Activated CD8-positive, alpha-beta T cell treated with anti-CD3 and anti-CD28 coated beads for 36 hours (primary cell): ENCODE measurements around the gene RAB31. TPM values are rescaled to one million over a fixed set of nuclear protein-coding genes. Genes with fewer than 3 reads are reported as not detected.
A peak's percentile ranks its signal among the peaks of the same experiment; 100 is the strongest.
"Not testable (repeated sequence)": the region's sequence is repeated elsewhere in the genome, so short reads cannot be mapped to it uniquely, and the experiment has no call there.

Experiments
- ATAC-seq: fragments of 200-7000 bp; cut with Tn5 transposase; one replicate; pipeline ENCODE4 v1.10.0; 2021; ENCODE audit warnings: mild to moderate bottlenecking, moderate library complexity
- CTCF ChIA-PET: fragments of 350-600 bp; sonication (Branson Sonifier 250); formaldehyde crosslinking; loops from one replicate; lab custom pipeline; 2021; ENCODE audit warnings: antibody characterized with exemption; lab: Charles Lee
- POLR2A ChIA-PET: fragments of 350-600 bp; sonication (Branson Sonifier 250); formaldehyde crosslinking; loops from one replicate; lab custom pipeline; 2021; ENCODE audit warnings: antibody characterized with exemption; lab: Charles Lee
- DNase-seq: peaks from one replicate; pipeline ENCODE4 v3.0.0-alpha.2; 2020
- H3K27ac Mint-ChIP-seq: one replicate; pipeline ENCODE4 v1.8.0; 2021; ENCODE audit warnings: mild to moderate bottlenecking, mixed read lengths
- H3K27me3 Mint-ChIP-seq: one replicate; pipeline ENCODE4 v1.8.0; 2021; ENCODE audit warnings: mixed read lengths
- H3K36me3 Mint-ChIP-seq: one replicate; pipeline ENCODE4 v1.8.0; 2021; ENCODE audit warnings: low read depth, mixed read lengths
- H3K4me1 Mint-ChIP-seq: one replicate; pipeline ENCODE4 v1.8.0; 2021; ENCODE audit warnings: low read depth, mixed read lengths
- H3K4me3 Mint-ChIP-seq: one replicate; pipeline ENCODE4 v1.8.0; 2021; ENCODE audit warnings: mild to moderate bottlenecking, moderate library complexity, mixed read lengths
- H3K9me3 Mint-ChIP-seq: one replicate; pipeline ENCODE4 v1.8.0; 2021; ENCODE audit warnings: mixed read lengths
- CTCF ChIP-seq: fragments of 200-600 bp; IDR thresholded peaks from one replicate; pipeline ENCODE4 v1.8.0; 2022; ENCODE audit warnings: antibody characterized with exemption, mild to moderate bottlenecking
- intact Hi-C: fragments of 100-400 bp; cut with micrococcal nuclease; formaldehyde crosslinking; loops from one replicate; pipeline ENCODE4 v1.10.0; 2022
- total RNA-seq, 2 experiments: library from RNA; stranded (reverse); gene quantifications; one replicate each; pipeline ENCODE4 v1.2.3, GENCODE V29; 2021

RAB31 gene
- total RNA-seq, 2 experiments from 2014 or later, result 0.45 to 0.76 TPM

DNA sequence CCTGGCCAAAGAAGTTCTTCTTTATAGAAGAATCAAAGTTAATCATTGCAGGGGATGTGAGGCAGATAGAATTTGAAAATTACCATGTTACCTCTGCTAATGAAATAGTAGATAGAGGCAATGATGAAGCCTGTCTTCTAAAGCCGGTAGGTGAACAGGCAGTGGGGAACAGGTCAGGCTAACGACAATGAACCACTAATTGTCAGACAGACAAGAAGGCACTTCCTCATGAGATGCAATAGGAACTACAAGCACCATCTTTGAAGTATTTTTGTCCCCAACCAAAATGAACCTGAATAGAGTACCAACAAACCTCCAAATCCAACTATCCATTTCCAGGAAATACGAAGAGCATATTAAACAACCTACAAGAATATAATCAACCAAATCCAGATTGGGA is 41.6 kb upstream of the RAB31 start:
- Mint-ChIP-seq H3K36me3 (no peaks in the 10 kb centered on the region), H3K27ac (no peak overlapping the region), H3K27me3 (peaks cover 2% of the 10 kb centered on the region), H3K9me3 (no peaks in the 10 kb centered on the region), H3K4me3 (no peak overlapping the region), H3K4me1 (no peaks in the 10 kb centered on the region)
- ATAC-seq (no peak), DNase-seq (no peak)
- intact Hi-C loops, result no loop called here
- ChIA-PET CTCF (no interaction called here), POLR2A (no interaction called here)
- TF ChIP-seq CTCF, result no peak

GRCh38 chr18:9669016-9669415 is 39.1 kb upstream of the RAB31 start:
- CTCF ChIA-PET, result no interaction called here
- no peaks in the 10 kb centered on the region for H3K36me3 Mint-ChIP-seq
- no peak for DNase-seq
- H3K27me3 Mint-ChIP-seq, result peaks cover 2% of the 10 kb centered on the region
- ATAC-seq, result no peak
- POLR2A ChIA-PET, result no interaction called here
- TF ChIP-seq CTCF, result no peak
- no peaks in the 10 kb centered on the region for H3K9me3 Mint-ChIP-seq
- H3K27ac Mint-ChIP-seq, result no peak overlapping the region
- H3K4me1 Mint-ChIP-seq, result peaks cover 5% of the 10 kb centered on the region
- H3K4me3 Mint-ChIP-seq, result no peak overlapping the region
- intact Hi-C loops, result no loop called here

GRCh38 chr18:9671214-9671613 is 36.9 kb upstream of the RAB31 start:
- intact Hi-C loops, result no loop called here
- Mint-ChIP-seq H3K4me3 (no peak overlapping the region), H3K36me3 (no peaks in the 10 kb centered on the region), H3K4me1 (peaks cover 5% of the 10 kb centered on the region), H3K27ac (no peak overlapping the region), H3K27me3 (peaks cover 11% of the 10 kb centered on the region), H3K9me3 (no peaks in the 10 kb centered on the region)
- ChIA-PET POLR2A (no interaction called here), CTCF (no interaction called here)
- no peak for TF ChIP-seq CTCF
- DNase-seq (no peak), ATAC-seq (no peak)

DNA sequence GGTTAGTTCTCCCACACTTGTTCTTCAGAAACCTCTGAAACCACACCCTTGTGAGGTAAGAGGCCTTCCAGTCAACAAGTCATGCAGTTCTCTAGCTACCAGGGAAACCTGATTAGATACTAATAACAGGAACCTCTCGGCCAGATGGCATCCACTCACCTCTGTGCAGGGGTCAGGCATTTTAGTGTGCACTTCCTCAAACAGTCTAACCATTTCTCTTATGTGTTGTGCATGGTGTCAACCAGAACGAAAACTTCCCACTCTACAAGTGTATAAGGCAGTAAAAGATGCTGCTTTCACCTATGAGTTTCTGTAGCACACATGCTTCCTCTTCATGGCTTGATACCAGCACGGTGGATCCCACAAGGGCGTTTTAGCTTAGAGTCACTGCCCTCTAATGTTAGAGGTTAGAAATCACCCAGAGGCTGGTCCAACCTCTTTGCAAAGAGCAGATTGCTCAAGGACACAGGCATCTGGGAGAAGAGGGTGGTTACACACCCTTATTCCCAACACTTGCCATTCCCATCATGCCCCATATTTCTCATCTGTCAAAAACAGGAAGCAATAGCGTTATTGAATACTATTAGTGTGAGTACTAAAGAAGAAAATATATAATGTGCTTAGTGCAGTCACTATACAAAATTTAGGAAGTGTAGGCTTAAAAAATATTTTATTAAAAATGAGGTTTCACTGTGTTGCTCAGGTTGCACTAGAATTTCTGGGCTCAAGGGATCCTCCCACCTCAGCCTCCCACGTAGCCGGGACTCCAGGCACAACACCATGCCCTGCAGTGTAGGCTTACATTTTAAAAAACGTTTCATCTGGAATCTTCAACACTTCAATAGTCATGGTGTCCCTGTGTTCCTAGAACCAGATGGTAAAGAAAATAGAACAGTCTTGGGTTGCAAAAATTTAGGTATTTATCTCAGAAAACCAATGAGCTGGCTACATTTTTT is 34.5 kb upstream of the RAB31 start:
- intact Hi-C loops, result no loop called here
- ATAC-seq (peak; percentile 91), DNase-seq (peak; percentile 54)
- Mint-ChIP-seq H3K27ac (no peak overlapping the region), H3K36me3 (no peaks in the 10 kb centered on the region), H3K4me3 (no peak overlapping the region), H3K27me3 (peaks cover 12% of the 10 kb centered on the region), H3K4me1 (peaks cover 5% of the 10 kb centered on the region), H3K9me3 (no peaks in the 10 kb centered on the region)
- POLR2A ChIA-PET, result no interaction called here
- CTCF ChIA-PET, result interaction anchor here (1.1 to 1.8 kb wide), 2 partner anchors 98 to 846 kb away, joined by 3 to 4 read pairs; no protein-coding TSS in a partner anchor
- TF ChIP-seq CTCF, result no peak

DNA sequence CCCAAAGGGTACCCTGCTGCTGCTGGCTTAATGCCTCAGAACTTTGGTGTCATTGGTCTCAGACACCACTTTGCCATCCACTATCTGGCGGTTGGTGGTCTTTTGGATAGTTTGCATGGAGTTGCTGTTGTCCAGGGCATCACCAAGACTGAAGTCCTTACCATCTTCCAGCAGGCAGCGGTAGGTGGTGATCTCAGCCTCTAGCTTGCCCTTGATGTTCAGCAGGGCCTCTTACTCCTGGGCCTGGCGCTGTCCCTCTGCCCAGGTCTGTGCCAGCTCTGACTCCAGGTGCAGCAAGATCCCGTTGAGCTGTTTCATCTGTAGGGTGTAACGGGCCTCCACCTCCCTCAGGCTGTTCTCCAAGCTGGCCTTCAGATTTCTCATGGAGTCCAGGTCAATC is 29.9 kb upstream of the RAB31 start:
- H3K36me3 Mint-ChIP-seq, H3K4me3 Mint-ChIP-seq, CTCF ChIA-PET, H3K9me3 Mint-ChIP-seq, DNase-seq, ATAC-seq, POLR2A ChIA-PET, H3K27ac Mint-ChIP-seq, intact Hi-C loops, H3K4me1 Mint-ChIP-seq: not testable (repeated sequence)
- peaks cover 14% of the 10 kb centered on the region for H3K27me3 Mint-ChIP-seq
